ENCODE results near the gene PLD1.

Gene PLD1

GRCh38 chr3:171620825-171621434, 189.4 kb downstream of the PLD1 start:
- TF ChIP-seq GATA1 (IDR thresholded peaks at IDR 0.05; ENCODE audit: low read depth, low read length) (no peak), POLR2A (IDR thresholded peaks at IDR 0.05; ENCODE audit: low read length) (no peak)
- DNase-seq, result peak; percentile 13 to 50

GRCh38 chr3:171616798-171617197, 193.5 kb downstream of the PLD1 start:
- TF ChIP-seq GATA1 (IDR thresholded peaks at IDR 0.05; ENCODE audit: low read depth, low read length), result no peak
- TF ChIP-seq POLR2A (IDR thresholded peaks at IDR 0.05; ENCODE audit: low read length), result no peak
- no peak for DNase-seq

GRCh38 chr3:171615686-171616085, 194.6 kb downstream of the PLD1 start:
- DNase-seq, result no peak
- TF ChIP-seq GATA1 (IDR thresholded peaks at IDR 0.05; ENCODE audit: low read depth, low read length), result no peak
- TF ChIP-seq POLR2A (IDR thresholded peaks at IDR 0.05; ENCODE audit: low read length), result no peak

GRCh38 chr3:171615281-171615680, 195.0 kb downstream of the PLD1 start:
- no peak for DNase-seq
- TF ChIP-seq GATA1 (IDR thresholded peaks at IDR 0.05; ENCODE audit: low read depth, low read length) (no peak), POLR2A (IDR thresholded peaks at IDR 0.05; ENCODE audit: low read length) (no peak)

GRCh38 chr3:171614318-171614921, 195.9 kb downstream of the PLD1 start:
- peak; percentile 24 to 40 for DNase-seq
- TF ChIP-seq GATA1 (IDR thresholded peaks at IDR 0.05; ENCODE audit: low read depth, low read length) (no peak), POLR2A (IDR thresholded peaks at IDR 0.05; ENCODE audit: low read length) (no peak)

GRCh38 chr3:171607452-171607851, 202.8 kb downstream of the PLD1 start:
- no peak for DNase-seq
- TF ChIP-seq GATA1 (IDR thresholded peaks at IDR 0.05; ENCODE audit: low read depth, low read length), result no peak

GRCh38 chr3:171606151-171606751, 204.0 kb downstream of the PLD1 start:
- peak; percentile 6 to 19 for DNase-seq
- TF ChIP-seq GATA1 (IDR thresholded peaks at IDR 0.05; ENCODE audit: low read depth, low read length) (no peak), POLR2A (IDR thresholded peaks at IDR 0.05; ENCODE audit: low read length) (no peak)

GRCh38 chr3:171604370-171604769, 205.9 kb downstream of the PLD1 start:
- no peak for DNase-seq
- TF ChIP-seq GATA1 (IDR thresholded peaks at IDR 0.05; ENCODE audit: low read depth, low read length), result no peak
- TF ChIP-seq POLR2A (IDR thresholded peaks at IDR 0.05; ENCODE audit: low read length), result no peak

GRCh38 chr3:171602072-171602471, 208.2 kb downstream of the PLD1 start:
- DNase-seq, result no peak
- TF ChIP-seq POLR2A (IDR thresholded peaks at IDR 0.05; ENCODE audit: low read length) (no peak), GATA1 (IDR thresholded peaks at IDR 0.05; ENCODE audit: low read depth, low read length) (no peak)

- no peak for DNase-seq
- TF ChIP-seq GATA1 (IDR thresholded peaks at IDR 0.05; ENCODE audit: low read depth, low read length) (no peak), POLR2A (IDR thresholded peaks at IDR 0.05; ENCODE audit: low read length) (no peak)
Measured at GRCh38 chr3:171600030-171600429, 210.3 kb downstream of the PLD1 start.

GRCh38 chr3:171598990-171599389, 211.3 kb downstream of the PLD1 start:
- TF ChIP-seq GATA1 (IDR thresholded peaks at IDR 0.05; ENCODE audit: low read depth, low read length) (no peak), POLR2A (IDR thresholded peaks at IDR 0.05; ENCODE audit: low read length) (no peak)
- DNase-seq, result no peak

GRCh38 chr3:171592786-171593185, 217.5 kb downstream of the PLD1 start:
- no peak for DNase-seq
- no peak for TF ChIP-seq GATA1 (IDR thresholded peaks at IDR 0.05; ENCODE audit: low read depth, low read length)
- TF ChIP-seq POLR2A (IDR thresholded peaks at IDR 0.05; ENCODE audit: low read length), result no peak

- DNase-seq, result peak; percentile 4
- no peak for TF ChIP-seq POLR2A (IDR thresholded peaks at IDR 0.05; ENCODE audit: low read length)
Measured at GRCh38 chr3:171591070-171591469, 219.2 kb downstream of the PLD1 start.

GRCh38 chr3:171586274-171586673, 224.0 kb downstream of the PLD1 start:
- TF ChIP-seq GATA1 (IDR thresholded peaks at IDR 0.05; ENCODE audit: low read depth, low read length), result no peak
- no peak for TF ChIP-seq POLR2A (IDR thresholded peaks at IDR 0.05; ENCODE audit: low read length)
- DNase-seq, result no peak

- no peak for DNase-seq
- TF ChIP-seq GATA1 (IDR thresholded peaks at IDR 0.05; ENCODE audit: low read depth, low read length) (no peak), POLR2A (IDR thresholded peaks at IDR 0.05; ENCODE audit: low read length) (no peak)
Measured at GRCh38 chr3:171585039-171585438, 225.2 kb downstream of the PLD1 start.
